A673 (cell line): ENCODE measurements around the gene HP1BP3. TPM values are rescaled to one million over a fixed set of nuclear protein-coding genes. Genes with fewer than 3 reads are reported as not detected.

Source experiments
- BruUV-seq: library from RNA; stranded (reverse); fragments of 400-500 nt; replicated peaks from 2 replicates; lab custom pipeline; 2021; lab: Mats Ljungman, UMichigan
- CTCF ChIA-PET: fragments of 300-600 bp; sonication (Branson Sonifier 250); formaldehyde crosslinking; loops from one replicate; lab custom pipeline; 2022; ENCODE audit warnings: antibody characterized with exemption; lab: Charles Lee
- POLR2A ChIA-PET: fragments of 300-600 bp; sonication (Branson Sonifier 250); formaldehyde crosslinking; loops from one replicate; lab custom pipeline; 2022; ENCODE audit warnings: antibody characterized with exemption; ENCODE audit not compliant: low non-redundant PET; lab: Charles Lee
- DNase-seq: peaks from one replicate; pipeline ENCODE4 v3.0.0-alpha.2; 2015; ENCODE audit warnings: low spot score
- H3K27ac ChIP-seq: fragments of 200-600 bp; sonication (generic); 2 replicates; pipeline ENCODE4 v1.5.1; 2016; ENCODE audit warnings: mixed run types, low read depth, mild to moderate bottlenecking, mixed read lengths, antibody characterized with exemption, low read length; ENCODE audit not compliant: poor library complexity, severe bottlenecking
- H3K27me3 ChIP-seq: fragments of 200-600 bp; sonication (generic); replicated peaks from 2 replicates; pipeline ENCODE4 v1.6.1; 2017; ENCODE audit warnings: mixed run types, low read depth, mild to moderate bottlenecking, mixed read lengths, antibody characterized with exemption, low read length; ENCODE audit not compliant: insufficient read depth, poor library complexity
- H3K36me3 ChIP-seq: fragments of 200-600 bp; sonication (generic); 2 replicates; pipeline ENCODE4 v1.6.1; 2016; ENCODE audit warnings: mixed run types, mild to moderate bottlenecking, mixed read lengths, antibody characterized with exemption, low read length; ENCODE audit not compliant: insufficient read depth, poor library complexity, severe bottlenecking
- H3K4me1 ChIP-seq: fragments of 200-600 bp; sonication (generic); 2 replicates; pipeline ENCODE4 v1.6.1; 2017; ENCODE audit warnings: mixed run types, mild to moderate bottlenecking, mixed read lengths, antibody characterized with exemption, low read length; ENCODE audit not compliant: insufficient read depth, poor library complexity, severe bottlenecking
- H3K4me3 ChIP-seq: fragments of 200-600 bp; sonication (generic); 2 replicates; pipeline ENCODE4 v1.5.1; 2016; ENCODE audit warnings: low read depth, mixed run types, mild to moderate bottlenecking, mixed read lengths, low read length; ENCODE audit not compliant: poor library complexity, severe bottlenecking
- H3K9me3 ChIP-seq: fragments of 200-600 bp; sonication (generic); 2 replicates; pipeline ENCODE4 v1.6.1; 2016; ENCODE audit warnings: mixed run types, low read depth, mild to moderate bottlenecking, mixed read lengths, antibody characterized with exemption, low read length; ENCODE audit not compliant: poor library complexity, severe bottlenecking
- CTCF ChIP-seq: fragments of 300-800, 200-600 bp; sonication (generic); conservative IDR thresholded peaks from 2 replicates; pipeline ENCODE4 v1.5.1; 2017; ENCODE audit warnings: low read depth, mild to moderate bottlenecking, antibody characterized with exemption, low read length, moderate library complexity, mixed read lengths
- EZH2 ChIP-seq: fragments of 200-600 bp; sonication (generic); IDR thresholded peaks from 2 replicates; pipeline ENCODE4 v1.6.1; 2017; ENCODE audit warnings: borderline replicate concordance, low read depth, mild to moderate bottlenecking, mixed read lengths, antibody characterized with exemption, low read length; ENCODE audit not compliant: poor library complexity, severe bottlenecking
- intact Hi-C: fragments of 100-400 bp; cut with micrococcal nuclease; formaldehyde crosslinking; loops from one replicate; pipeline ENCODE4 v1.10.0; 2022; ENCODE audit not compliant: unreplicated experiment
- total RNA-seq: library from RNA; stranded (reverse); gene quantifications from 2 replicates; pipeline ENCODE4 v1.2.3, GENCODE V29; 2021

The HP1BP3 gene
- total RNA-seq, 1 experiment from 2014 or later, result 337 TPM

DNA sequence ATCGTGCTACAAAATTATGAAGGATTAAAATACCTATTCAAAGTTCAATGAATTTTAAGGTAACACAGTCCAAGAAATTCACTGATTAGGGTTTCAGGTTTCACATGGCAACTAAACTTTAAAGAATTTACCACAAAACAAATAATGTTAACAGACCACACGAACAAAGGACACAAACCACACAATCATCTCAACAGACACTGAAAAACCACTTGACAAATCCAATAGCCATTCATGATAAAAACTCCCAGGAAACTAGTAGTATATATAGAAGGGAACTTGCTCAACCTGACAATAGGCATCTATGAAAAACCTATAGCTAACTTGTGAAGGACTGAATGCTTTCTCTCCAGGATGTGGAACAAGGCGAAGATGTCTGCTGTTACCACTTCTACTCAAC lies 33.5 kb downstream of the HP1BP3 start:
- Histone ChIP-seq H3K9me3 (no peaks in the 10 kb centered on the region), H3K36me3 (peaks cover 84% of the 10 kb centered on the region), H3K4me1 (no peaks in the 10 kb centered on the region), H3K27ac (no peak overlapping the region), H3K27me3 (no peaks in the 10 kb centered on the region), H3K4me3 (no peak overlapping the region)
- TF ChIP-seq EZH2, result no peak
- no peak for TF ChIP-seq CTCF
- no peak for DNase-seq
- intact Hi-C loops, result no loop called here
- ChIA-PET CTCF (no interaction called here), POLR2A (no interaction called here)
- no TSS peak for BruUV-seq

- Histone ChIP-seq H3K27me3 (no peaks in the 10 kb centered on the region), H3K4me3 (no peak overlapping the region), H3K36me3 (peaks cover 85% of the 10 kb centered on the region), H3K27ac (no peak overlapping the region), H3K9me3 (no peaks in the 10 kb centered on the region), H3K4me1 (no peaks in the 10 kb centered on the region)
- TF ChIP-seq EZH2, result no peak
- TF ChIP-seq CTCF, result no peak
- POLR2A ChIA-PET, result no interaction called here
- CTCF ChIA-PET, result no interaction called here
- intact Hi-C loops, result no loop called here
- no peak for DNase-seq
- no TSS peak for BruUV-seq
These were observed 35.6 kb downstream of the HP1BP3 start for GRCh38 chr1:20751462-20751990.

GRCh38 chr1:20742671-20743070 lies 44.4 kb downstream of the HP1BP3 start:
- no peaks in the 10 kb centered on the region for H3K4me1 ChIP-seq
- CTCF ChIA-PET, result no interaction called here
- intact Hi-C loops, result no loop called here
- TF ChIP-seq CTCF, result no peak
- no peak for TF ChIP-seq EZH2
- no peak for DNase-seq
- H3K4me3 ChIP-seq, result no peak overlapping the region
- BruUV-seq, result no TSS peak
- H3K9me3 ChIP-seq, result no peaks in the 10 kb centered on the region
- no peak overlapping the region for H3K27ac ChIP-seq
- POLR2A ChIA-PET, result interaction anchor here (0.6 to 0.7 kb wide), 2 partner anchors 41 to 420 kb away, joined by 3 to 4 read pairs; no protein-coding TSS in a partner anchor
- no peaks in the 10 kb centered on the region for H3K27me3 ChIP-seq
- peaks cover 95% of the 10 kb centered on the region for H3K36me3 ChIP-seq
